Endodermal cell (in vitro differentiated cells): ENCODE data around the gene ZNF787. TPM values are rescaled to one million over a fixed set of nuclear protein-coding genes. Genes with fewer than 3 reads are reported as not detected.

Source experiments
- DNase-seq: peaks from one replicate; pipeline ENCODE4 v3.0.0-alpha.2; 2017
- H3K27ac ChIP-seq: 2 replicates; pipeline ENCODE4 v1.5.1; 2013; ENCODE audit warnings: mild to moderate bottlenecking, low read depth, low read length, moderate library complexity
- H3K27me3 ChIP-seq: 2 replicates; pipeline ENCODE4 v1.6.1; 2013; ENCODE audit warnings: mild to moderate bottlenecking, low read length, moderate library complexity; ENCODE audit not compliant: insufficient read depth, control insufficient read depth, poor library complexity, severe bottlenecking
- H3K36me3 ChIP-seq: 2 replicates; pipeline ENCODE4 v1.7.0; 2013; ENCODE audit warnings: mild to moderate bottlenecking, low read length, moderate library complexity; ENCODE audit not compliant: control insufficient read depth, insufficient read depth
- H3K4me1 ChIP-seq: one replicate; pipeline ENCODE4 v1.7.0; 2013; ENCODE audit warnings: low read length; ENCODE audit not compliant: control insufficient read depth, insufficient read depth
- H3K4me3 ChIP-seq: 2 replicates; pipeline ENCODE4 v1.5.1; 2013; ENCODE audit warnings: mild to moderate bottlenecking, low read length, moderate library complexity
- H3K9ac ChIP-seq: 2 replicates; pipeline ENCODE4 v1.6.1; 2013; ENCODE audit warnings: mild to moderate bottlenecking, low read length, moderate library complexity; ENCODE audit not compliant: poor library complexity, severe bottlenecking; ENCODE audit errors: extremely low read depth
- H3K9me3 ChIP-seq: 2 replicates; pipeline ENCODE4 v1.6.1; 2013; ENCODE audit warnings: mild to moderate bottlenecking, low read length, moderate library complexity; ENCODE audit not compliant: control insufficient read depth
- H3K27ac Mint-ChIP-seq: 2 replicates; pipeline ENCODE4 v1.8.0; 2020; ENCODE audit warnings: mixed read lengths
- H3K27me3 Mint-ChIP-seq: 2 replicates; pipeline ENCODE4 v1.8.0; 2021; ENCODE audit warnings: mild to moderate bottlenecking, mixed read lengths; ENCODE audit not compliant: insufficient read depth
- H3K36me3 Mint-ChIP-seq: 2 replicates; pipeline ENCODE4 v1.8.0; 2020; ENCODE audit warnings: low read depth, mixed read lengths
- H3K4me1 Mint-ChIP-seq: 2 replicates; pipeline ENCODE4 v1.8.0; 2020; ENCODE audit warnings: mixed read lengths
- H3K4me3 Mint-ChIP-seq: 2 replicates; pipeline ENCODE4 v1.8.0; 2020; ENCODE audit warnings: mild to moderate bottlenecking, moderate library complexity, mixed read lengths
- H3K9me3 Mint-ChIP-seq: 2 replicates; pipeline ENCODE4 v1.8.0; 2020; ENCODE audit warnings: mild to moderate bottlenecking, mixed read lengths
- WGBS, 2 experiments: methylation state at CpG; one replicate each; pipeline versions ENCODE4 v1.1.5 to v1.1.7; 2013; ENCODE audit warnings: missing lambda C conversion rate in 2 of 2, mixed read lengths in 1 of 2; ENCODE audit not compliant: insufficient coverage in 1 of 2, insufficient read length in 1 of 2; 5-methylcytosine and 5-hydroxymethylcytosine counted together
- total RNA-seq, 2 donors: library from RNA; stranded (reverse); fragmentation: NEBNext Ultra II Directional in 1 of 2; extraction: Animal tissue kit (Norgen Biotek cat#: 25700) in 1 of 2; gene quantifications; 2 replicates in 1 of 2; 3 replicates in 1 of 2; pipeline ENCODE4 v1.2.1, GENCODE V29; 2021
- TF ChIP-seq, protein P1 (sequence below): fragments of 200-600 bp; sonication (generic); conservative IDR thresholded peaks from 2 replicates; pipeline ENCODE4 v1.5.0; 2021; ENCODE audit warnings: antibody characterized with exemption, mild to moderate bottlenecking

Gene ZNF787
- total RNA-seq, 2 donors from 2014 or later = 42.1 to 43.7 TPM

DNA sequence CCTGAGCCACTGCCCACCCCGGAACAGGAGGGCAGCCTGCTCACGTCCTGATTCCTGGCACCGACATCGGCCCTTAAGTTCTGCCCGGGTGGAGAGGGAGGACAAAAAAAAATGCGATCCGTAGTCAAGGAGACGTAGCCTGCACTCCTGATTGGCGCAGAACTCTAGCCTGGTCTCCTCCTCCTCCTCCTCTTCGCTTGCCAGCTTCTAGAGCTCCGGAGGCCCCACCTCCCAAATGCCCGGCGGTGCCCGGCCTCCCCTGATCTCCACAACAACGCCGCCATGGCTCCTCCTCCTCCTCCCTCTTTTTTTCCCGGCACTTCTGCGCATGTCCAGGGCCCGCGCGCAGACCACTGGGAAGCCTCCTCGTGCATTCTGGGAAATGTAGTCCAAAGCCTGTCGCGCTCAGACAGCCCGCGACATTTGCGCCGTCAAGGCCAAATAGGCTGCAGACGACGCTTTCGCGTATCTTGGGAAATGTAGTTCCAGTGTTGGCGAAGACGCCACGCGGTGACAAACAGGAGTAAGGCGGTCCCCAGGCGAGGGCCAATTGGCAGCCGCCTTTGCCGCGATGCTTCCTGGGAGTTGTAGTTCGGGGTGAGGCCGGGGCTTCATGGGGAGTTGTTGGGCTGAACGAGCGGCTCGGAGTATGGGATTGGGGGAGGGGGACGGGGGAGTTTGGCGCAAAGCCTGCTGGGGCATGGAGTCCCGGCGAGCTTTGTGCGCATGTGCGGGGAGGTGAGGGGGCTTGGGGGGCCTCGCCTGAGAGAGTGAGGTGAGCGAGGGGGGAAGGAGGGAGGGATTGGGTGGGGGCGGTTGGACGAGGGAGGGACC lies 19.7 kb upstream of the ZNF787 start, which contains the start of gene ZNF444:
TSS of gene ZNF444 (plus strand) at position 705 of the 834 bp plus-strand sequence. CDS start 5,625 bp downstream, outside the sequence.
- Mint-ChIP-seq H3K9me3 (no peaks in the 10 kb centered on the region), H3K4me3 (peak within 1 kb of the TSS; percentile 73), H3K4me1 (peaks cover 25% of the 10 kb centered on the region), H3K27me3 (no peaks in the 10 kb centered on the region), H3K27ac (peak within 1 kb of the TSS; percentile 97), H3K36me3 (no peaks in the 10 kb centered on the region)
- H3K4me1 ChIP-seq = no peaks in the 10 kb centered on the region
- H3K9ac ChIP-seq = peak within 1 kb of the TSS; percentile 76
- peak; percentile 100 for DNase-seq
- no peaks in the 10 kb centered on the region for H3K27me3 ChIP-seq
- H3K9me3 ChIP-seq = no peaks in the 10 kb centered on the region
- peak within 1 kb of the TSS; percentile 89 for H3K4me3 ChIP-seq
- 0% methylated on average over 20 to 56 of the region's 56 CpGs for WGBS, 2 experiments
- TF ChIP-seq, protein P1, sequence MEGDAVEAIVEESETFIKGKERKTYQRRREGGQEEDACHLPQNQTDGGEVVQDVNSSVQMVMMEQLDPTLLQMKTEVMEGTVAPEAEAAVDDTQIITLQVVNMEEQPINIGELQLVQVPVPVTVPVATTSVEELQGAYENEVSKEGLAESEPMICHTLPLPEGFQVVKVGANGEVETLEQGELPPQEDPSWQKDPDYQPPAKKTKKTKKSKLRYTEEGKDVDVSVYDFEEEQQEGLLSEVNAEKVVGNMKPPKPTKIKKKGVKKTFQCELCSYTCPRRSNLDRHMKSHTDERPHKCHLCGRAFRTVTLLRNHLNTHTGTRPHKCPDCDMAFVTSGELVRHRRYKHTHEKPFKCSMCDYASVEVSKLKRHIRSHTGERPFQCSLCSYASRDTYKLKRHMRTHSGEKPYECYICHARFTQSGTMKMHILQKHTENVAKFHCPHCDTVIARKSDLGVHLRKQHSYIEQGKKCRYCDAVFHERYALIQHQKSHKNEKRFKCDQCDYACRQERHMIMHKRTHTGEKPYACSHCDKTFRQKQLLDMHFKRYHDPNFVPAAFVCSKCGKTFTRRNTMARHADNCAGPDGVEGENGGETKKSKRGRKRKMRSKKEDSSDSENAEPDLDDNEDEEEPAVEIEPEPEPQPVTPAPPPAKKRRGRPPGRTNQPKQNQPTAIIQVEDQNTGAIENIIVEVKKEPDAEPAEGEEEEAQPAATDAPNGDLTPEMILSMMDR = no peak
- no peaks in the 10 kb centered on the region for H3K36me3 ChIP-seq
- peak within 1 kb of the TSS; percentile 76 for H3K27ac ChIP-seq

DNA sequence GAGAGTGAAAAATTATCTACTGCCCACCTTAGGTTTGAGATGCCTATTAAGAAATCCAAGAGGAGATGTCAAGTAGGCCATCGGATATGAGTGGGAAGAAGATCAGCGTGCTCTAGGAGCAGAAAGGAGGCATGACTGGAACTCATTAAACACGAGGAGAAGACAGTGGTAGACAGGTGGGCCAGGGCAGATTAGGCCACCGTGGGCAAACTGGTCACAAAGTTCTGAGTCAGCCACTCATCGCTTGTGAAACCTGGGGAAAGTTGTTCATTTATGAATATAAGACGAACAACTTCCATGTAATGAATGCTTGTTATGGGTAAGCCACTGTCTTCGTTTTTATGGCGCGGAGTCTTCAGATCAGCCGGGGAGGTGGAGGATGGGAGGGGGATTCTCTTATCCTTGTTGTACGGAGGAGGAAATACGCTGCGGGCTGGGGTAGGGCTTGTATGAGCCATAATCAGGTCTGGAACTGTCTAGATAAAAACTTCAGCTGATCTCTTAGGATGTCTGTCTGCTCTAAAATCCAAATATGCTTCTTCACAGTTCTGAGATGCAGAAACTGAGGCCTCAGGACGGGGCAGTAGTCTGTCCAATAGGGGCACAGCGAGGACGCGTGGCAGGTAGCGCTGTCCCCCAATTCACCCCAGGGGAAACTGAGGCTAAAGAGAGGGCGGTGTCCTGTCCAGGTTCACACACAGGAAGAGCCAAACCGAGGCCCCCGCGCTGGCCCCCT lies 18.9 kb upstream of the ZNF787 start:
- H3K9me3 Mint-ChIP-seq = no peaks in the 10 kb centered on the region
- no peak for DNase-seq
- Histone ChIP-seq H3K9me3 (no peaks in the 10 kb centered on the region), H3K27ac (peak overlapping the region; percentile 76), H3K9ac (peak overlapping the region; percentile 76), H3K4me1 (no peaks in the 10 kb centered on the region), H3K4me3 (peak overlapping the region; percentile 89), H3K27me3 (no peaks in the 10 kb centered on the region), H3K36me3 (no peaks in the 10 kb centered on the region)
- TF ChIP-seq, protein P1 = no peak
- peaks cover 25% of the 10 kb centered on the region for H3K4me1 Mint-ChIP-seq
- WGBS, 2 experiments = 52 to 73% methylated on average over 11 to 22 of the region's 22 CpGs
- H3K27ac Mint-ChIP-seq = peak overlapping the region; percentile 97
- H3K36me3 Mint-ChIP-seq = no peaks in the 10 kb centered on the region
- no peaks in the 10 kb centered on the region for H3K27me3 Mint-ChIP-seq
- H3K4me3 Mint-ChIP-seq = peak overlapping the region; percentile 73

DNA sequence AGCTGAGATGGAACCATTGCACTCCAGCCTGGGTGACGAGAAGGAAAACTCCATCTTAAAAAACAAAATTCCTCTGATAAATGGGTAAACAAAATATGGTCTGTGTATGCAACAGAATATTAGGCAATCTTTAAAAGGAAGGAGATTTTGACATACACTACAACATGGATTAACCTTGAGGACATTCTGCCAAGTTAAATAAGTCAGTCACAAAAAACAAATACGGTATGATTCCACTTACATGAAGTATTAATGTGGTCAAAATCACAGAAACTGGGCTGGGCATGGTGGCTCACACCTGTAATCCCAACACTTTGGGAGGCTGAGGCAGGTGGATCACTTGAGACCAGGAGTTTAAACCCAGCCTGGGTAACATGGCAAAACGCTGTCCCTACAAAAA lies 17.0 kb upstream of the ZNF787 start:
- Mint-ChIP-seq H3K9me3 (no peaks in the 10 kb centered on the region), H3K4me3 (no peak overlapping the region), H3K27me3 (no peaks in the 10 kb centered on the region), H3K27ac (no peak overlapping the region), H3K4me1 (peaks cover 26% of the 10 kb centered on the region), H3K36me3 (no peaks in the 10 kb centered on the region)
- WGBS, 2 experiments = 90 to 100% methylated on average over 2 of the region's 3 CpGs
- H3K36me3 ChIP-seq = no peaks in the 10 kb centered on the region
- no peak overlapping the region for H3K4me3 ChIP-seq
- TF ChIP-seq, protein P1 = no peak
- H3K9me3 ChIP-seq = no peaks in the 10 kb centered on the region
- no peak overlapping the region for H3K9ac ChIP-seq
- no peak overlapping the region for H3K27ac ChIP-seq
- H3K27me3 ChIP-seq = no peaks in the 10 kb centered on the region
- no peaks in the 10 kb centered on the region for H3K4me1 ChIP-seq
- DNase-seq = no peak
